Smooth muscle cell (in vitro differentiated cells): ENCODE results near the gene ANP32D. TPM values are rescaled to one million over a fixed set of nuclear protein-coding genes. Genes with fewer than 3 reads are reported as not detected.
"Not testable (repeated sequence)": the region's sequence is repeated elsewhere in the genome, so short reads cannot be mapped to it uniquely, and the experiment has no call there.

Experiments
- DNase-seq: peaks from one replicate; lab custom pipeline; 2025; ENCODE audit not compliant: unreplicated experiment; lab: John Stamatoyannopoulos, UW
- H2AFZ ChIP-seq: fragments of 200-600 bp; sonication (generic); 2 replicates; pipeline ENCODE4 v1.6.0; 2016; ENCODE audit warnings: antibody characterized with exemption, low read depth, mild to moderate bottlenecking
- H3F3A ChIP-seq: fragments of 200-600 bp; sonication (generic); 2 replicates; pipeline ENCODE4 v1.6.0; 2017; ENCODE audit warnings: antibody characterized with exemption, low read depth
- H3K27ac ChIP-seq: fragments of 200-600 bp; sonication (generic); 2 replicates; pipeline ENCODE4 v1.5.1; 2016; ENCODE audit warnings: low read depth, mild to moderate bottlenecking
- H3K27me3 ChIP-seq: fragments of 200-600 bp; sonication (generic); 2 replicates; pipeline ENCODE4 v1.6.1; 2016; ENCODE audit warnings: low read depth, mild to moderate bottlenecking
- H3K36me3 ChIP-seq: fragments of 200-600 bp; sonication (generic); 2 replicates; pipeline ENCODE4 v1.5.1; 2016; ENCODE audit warnings: low read depth
- H3K4me1 ChIP-seq: fragments of 200-600 bp; sonication (generic); 2 replicates; pipeline ENCODE4 v1.5.1; 2016; ENCODE audit warnings: low read depth
- H3K4me2 ChIP-seq: fragments of 200-600 bp; sonication (generic); 2 replicates; pipeline ENCODE4 v1.6.0; 2016; ENCODE audit warnings: mild to moderate bottlenecking
- H3K4me3 ChIP-seq: fragments of 200-600 bp; sonication (generic); 2 replicates; pipeline ENCODE4 v1.5.1; 2016; ENCODE audit warnings: mild to moderate bottlenecking
- H3K79me2 ChIP-seq: fragments of 200-600 bp; sonication (generic); 2 replicates; pipeline ENCODE4 v1.6.0; 2016; ENCODE audit warnings: low read depth, mild to moderate bottlenecking
- H3K9ac ChIP-seq: fragments of 200-600 bp; sonication (generic); 2 replicates; pipeline ENCODE4 v1.6.0; 2016; ENCODE audit warnings: low read depth
- H3K9me3 ChIP-seq: fragments of 200-600 bp; sonication (generic); replicated peaks from 2 replicates; pipeline ENCODE4 v1.5.1; 2016; ENCODE audit warnings: low read depth
- H4K20me1 ChIP-seq: fragments of 200-600 bp; sonication (generic); 2 replicates; pipeline ENCODE4 v1.6.0; 2016; ENCODE audit warnings: low read depth
- CTCF ChIP-seq: fragments of 200-600 bp; sonication (generic); IDR thresholded peaks from 2 replicates; pipeline ENCODE4 v1.5.1; 2017; ENCODE audit warnings: borderline replicate concordance, mild to moderate bottlenecking, antibody characterized with exemption; ENCODE audit not compliant: insufficient read depth, poor library complexity, severe bottlenecking
- WGBS: methylation state at CpG from one replicate; pipeline ENCODE4 v1.1.7; 2016; ENCODE audit warnings: low lambda C conversion rate; 5-methylcytosine and 5-hydroxymethylcytosine counted together
- polyA plus RNA-seq: library from polyadenylated mRNA; unstranded; fragments of >200 nt; fragmentation: Nextera tagmentation; extraction: Ambion mirVana; gene quantifications from 2 replicates; pipeline ENCODE4 v1.2.1, GENCODE V29; 2016
- total RNA-seq: library from RNA; depleted of rRNA; stranded (reverse); fragments of >200 nt; gene quantifications from 2 replicates; pipeline ENCODE4 v1.2.3, GENCODE V29; 2014

The ANP32D gene
- total and polyA plus RNA-seq, 2 experiments from 2014 or later = not detected

- Histone ChIP-seq H3K4me1 (no peaks in the 10 kb centered on the region), H2AFZ (no peak overlapping the region), H3K27me3 (no peaks in the 10 kb centered on the region), H3K27ac (no peak overlapping the region), H3F3A (no peaks in the 10 kb centered on the region), H3K4me2 (no peak overlapping the region), H3K79me2 (no peaks in the 10 kb centered on the region), H4K20me1 (no peaks in the 10 kb centered on the region), H3K4me3 (no peak overlapping the region), H3K36me3 (no peaks in the 10 kb centered on the region), H3K9me3 (no peaks in the 10 kb centered on the region), H3K9ac (no peak overlapping the region)
- no peak for DNase-seq
- TF ChIP-seq CTCF = no peak
- 48% methylated on average over 1 of the region's 1 CpG for WGBS
These were observed 37.8 kb downstream of the ANP32D start for GRCh38 chr12:48510111-48510510.

GRCh38 chr12:48512855-48513254 lies 40.5 kb downstream of the ANP32D start:
- Histone ChIP-seq H3K27me3 (no peaks in the 10 kb centered on the region), H3K36me3 (no peaks in the 10 kb centered on the region), H3K9me3 (no peaks in the 10 kb centered on the region), H3K4me3 (no peak overlapping the region), H4K20me1 (no peaks in the 10 kb centered on the region), H3K4me1 (no peaks in the 10 kb centered on the region), H3K9ac (no peak overlapping the region), H3K4me2 (no peak overlapping the region), H3K79me2 (no peaks in the 10 kb centered on the region), H2AFZ (no peak overlapping the region), H3F3A (no peaks in the 10 kb centered on the region), H3K27ac (no peak overlapping the region)
- TF ChIP-seq CTCF = no peak
- no peak for DNase-seq
- WGBS = 70% methylated on average over 2 of the region's 2 CpGs

GRCh38 chr12:48514728-48515127 lies 42.4 kb downstream of the ANP32D start:
- no peaks in the 10 kb centered on the region for H3K36me3 ChIP-seq
- no peak overlapping the region for H3K4me2 ChIP-seq
- 82% methylated on average over 1 of the region's 1 CpG for WGBS
- H3K27me3 ChIP-seq = no peaks in the 10 kb centered on the region
- H3K4me3 ChIP-seq = no peak overlapping the region
- H3F3A ChIP-seq = no peaks in the 10 kb centered on the region
- H3K27ac ChIP-seq = no peak overlapping the region
- DNase-seq = no peak
- H3K9me3 ChIP-seq = no peaks in the 10 kb centered on the region
- no peak overlapping the region for H2AFZ ChIP-seq
- no peaks in the 10 kb centered on the region for H3K4me1 ChIP-seq
- H4K20me1 ChIP-seq = no peaks in the 10 kb centered on the region
- H3K79me2 ChIP-seq = no peaks in the 10 kb centered on the region
- no peak overlapping the region for H3K9ac ChIP-seq
- TF ChIP-seq CTCF = no peak

- not testable (repeated sequence) for H3K4me3 ChIP-seq, H3K79me2 ChIP-seq, H3K27me3 ChIP-seq, DNase-seq, H3K4me1 ChIP-seq, H3K4me2 ChIP-seq, H3F3A ChIP-seq, H3K36me3 ChIP-seq, H3K27ac ChIP-seq, H3K9ac ChIP-seq, H4K20me1 ChIP-seq, H3K9me3 ChIP-seq, H2AFZ ChIP-seq
- 95% methylated on average over 13 of the region's 24 CpGs for WGBS
These were observed 48.0 kb downstream of the ANP32D start for GRCh38 chr12:48520381-48520780.

Other genes starting within 250 kb of the ANP32D start
- gene ZNF641, start 121.6 kb upstream of the ANP32D start, total RNA-seq = 28.1 and 61.4 TPM in 2 replicates
- gene ZNF641, start 121.6 kb upstream of the ANP32D start, polyA plus RNA-seq = 19.4 and 22.6 TPM in 2 replicates
- 0.45 TPM in 1 of 2 replicates, not detected in the other for gene C12orf54, start 9.9 kb downstream of the ANP32D start, total RNA-seq
- 1.1 and 2.6 TPM in 2 replicates for gene C12orf54, start 9.9 kb downstream of the ANP32D start, polyA plus RNA-seq
- not detected in 2 replicates for gene OR8S1, start 53.1 kb downstream of the ANP32D start, total RNA-seq
- not detected in 2 replicates for gene OR8S1, start 53.1 kb downstream of the ANP32D start, polyA plus RNA-seq
- gene LALBA, start 97.5 kb downstream of the ANP32D start, total RNA-seq = not detected in 2 replicates
- not detected in 2 replicates for gene LALBA, start 97.5 kb downstream of the ANP32D start, polyA plus RNA-seq
- gene KANSL2, start 209.7 kb downstream of the ANP32D start, total RNA-seq = 40.7 and 79.0 TPM in 2 replicates
- gene KANSL2, start 209.7 kb downstream of the ANP32D start, polyA plus RNA-seq = 27.9 and 29.7 TPM in 2 replicates
- gene CCNT1, start 244.1 kb downstream of the ANP32D start, total RNA-seq = 38.4 and 39.7 TPM in 2 replicates
- 7.5 and 8.6 TPM in 2 replicates for gene CCNT1, start 244.1 kb downstream of the ANP32D start, polyA plus RNA-seq